AG09309 (cell line): Measurements from ENCODE around the gene GRM5.
"Not testable (repeated sequence)": the region's sequence is repeated elsewhere in the genome, so short reads cannot be mapped to it uniquely, and the experiment has no call there.

ENCODE experiments used
- DNase-seq: peaks from one replicate; pipeline ENCODE4 v3.0.0-alpha.2; 2010; ENCODE audit warnings: low read depth
- H3K4me3 ChIP-seq: 2 replicates; pipeline ENCODE4 v1.5.1; 2011; ENCODE audit warnings: mild to moderate bottlenecking, low read depth, low read length, moderate library complexity; ENCODE audit not compliant: control insufficient read depth
- CTCF ChIP-seq: IDR thresholded peaks from 2 replicates; pipeline ENCODE4 v1.5.1; 2011; ENCODE audit warnings: mild to moderate bottlenecking, low read depth, low read length, inconsistent platforms; ENCODE audit not compliant: insufficient read depth, control insufficient read depth; ENCODE audit errors: missing control alignments

GRM5 gene

GRCh38 chr11:88474655-88475054 is 591.1 kb downstream of the GRM5 start:
- no peak overlapping the region for H3K4me3 ChIP-seq
- no peak for DNase-seq
- TF ChIP-seq CTCF = no peak

DNA sequence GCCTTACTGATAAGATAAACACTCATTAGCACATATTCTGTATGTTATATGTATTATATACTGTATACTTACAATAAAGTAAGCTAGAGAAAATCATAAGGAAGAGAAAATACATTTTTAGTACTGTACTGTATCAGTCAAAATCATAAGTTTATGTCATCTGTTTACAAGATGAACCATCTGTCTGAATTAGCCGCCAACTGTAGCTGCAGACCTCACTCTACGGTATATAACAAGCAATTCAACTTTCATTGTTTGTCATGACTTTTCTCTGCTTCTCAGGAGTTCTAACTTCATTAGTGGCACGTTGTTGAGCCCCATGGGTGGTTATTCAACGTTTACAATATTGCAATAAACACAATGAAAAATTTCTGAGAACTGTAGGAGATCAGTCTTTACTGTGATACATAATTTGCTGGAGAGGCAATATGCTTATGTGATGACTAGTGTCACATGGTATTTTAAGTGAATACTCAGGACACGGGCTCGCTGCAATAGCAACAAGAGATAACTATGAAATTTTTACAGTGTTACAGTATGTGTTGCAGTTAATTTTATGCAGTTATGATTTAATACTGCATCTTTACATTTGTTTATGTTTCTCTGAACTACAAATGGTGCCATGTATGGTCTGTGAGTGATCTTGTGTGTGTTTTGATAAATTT is 596.1 kb downstream of the GRM5 start:
- no peak for TF ChIP-seq CTCF
- no peak overlapping the region for H3K4me3 ChIP-seq
- DNase-seq = no peak

GRCh38 chr11:88464528-88464927 is 601.3 kb downstream of the GRM5 start:
- no peak for DNase-seq
- H3K4me3 ChIP-seq = no peak overlapping the region
- TF ChIP-seq CTCF = no peak

- DNase-seq, H3K4me3 ChIP-seq: not testable (repeated sequence)
Measured at GRCh38 chr11:88463301-88463700, 602.5 kb downstream of the GRM5 start.

GRCh38 chr11:88458047-88458446 is 607.7 kb downstream of the GRM5 start:
- not testable (repeated sequence) for H3K4me3 ChIP-seq, DNase-seq

GRCh38 chr11:88455974-88456373 is 609.8 kb downstream of the GRM5 start:
- no peak for TF ChIP-seq CTCF
- H3K4me3 ChIP-seq = no peak overlapping the region
- DNase-seq = no peak

DNA sequence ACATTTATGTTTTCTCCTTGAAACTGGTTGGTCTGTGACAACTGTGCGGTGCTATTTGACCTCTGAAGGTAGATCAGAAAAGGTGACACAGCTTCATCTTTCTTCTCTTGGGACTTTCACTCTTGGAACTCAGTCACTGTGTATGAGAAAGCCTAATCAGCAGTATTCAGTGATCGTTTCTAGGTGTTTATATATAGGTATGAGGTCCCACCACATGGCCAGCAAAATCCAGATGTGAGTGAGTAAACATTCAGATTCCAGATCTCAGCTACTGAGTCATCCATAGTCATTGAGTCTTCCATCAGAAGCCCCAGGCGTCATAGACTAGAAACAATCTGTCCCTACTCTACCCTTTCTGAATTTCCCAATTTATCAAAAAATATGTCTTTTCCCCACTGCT is 610.9 kb downstream of the GRM5 start:
- no peak for TF ChIP-seq CTCF
- no peak overlapping the region for H3K4me3 ChIP-seq
- no peak for DNase-seq
